DMS 273 (cell line): ENCODE data around the gene CAND1.
A peak's percentile ranks its signal among the peaks of the same experiment; 100 is the strongest.
"Not testable (repeated sequence)": the region's sequence is repeated elsewhere in the genome, so short reads cannot be mapped to it uniquely, and the experiment has no call there.

Experiments used
- DNase-seq: peaks from one replicate; lab custom pipeline; 2025; ENCODE audit not compliant: unreplicated experiment; lab: John Stamatoyannopoulos, UW

Gene CAND1

GRCh38 chr12:67339530-67339929 is 70.4 kb downstream of the CAND1 start:
- DNase-seq, result no peak

- DNase-seq, result not testable (repeated sequence)
Observed at GRCh38 chr12:67341086-67341485, 71.9 kb downstream of the CAND1 start.

DNA sequence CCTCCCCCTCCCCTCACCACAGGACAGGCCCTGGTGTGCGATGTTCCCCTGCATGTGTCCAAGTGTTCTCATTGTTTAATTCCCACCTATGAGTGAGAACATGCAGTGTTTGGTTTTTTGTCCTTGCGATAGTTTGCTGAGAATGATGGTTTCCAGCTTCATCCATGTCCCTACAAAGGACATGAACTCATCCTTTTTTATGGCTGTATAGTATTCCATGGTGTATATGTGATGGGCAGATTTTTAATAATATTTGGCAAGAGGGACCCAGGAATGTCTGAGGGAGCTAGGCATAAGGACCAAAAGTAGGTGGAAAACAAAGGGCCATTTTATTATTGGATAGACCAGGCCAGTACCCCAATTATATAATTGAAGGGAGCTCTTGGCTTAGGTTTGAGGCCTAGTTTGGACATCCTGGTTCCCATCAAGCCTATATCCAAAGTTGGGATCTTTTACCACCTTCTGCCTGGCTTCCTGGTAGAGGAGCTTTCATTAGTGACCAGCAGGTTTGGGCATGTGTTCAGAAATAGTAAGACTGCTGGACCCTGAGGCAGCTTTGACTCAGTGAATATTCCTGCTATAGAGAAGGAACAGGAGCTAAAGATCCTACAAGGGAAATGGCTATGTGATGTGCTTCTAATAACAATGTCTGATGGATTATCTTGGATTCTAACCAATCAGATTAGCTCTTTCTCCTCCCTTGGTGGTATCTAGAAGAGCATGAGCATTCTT is 76.0 kb downstream of the CAND1 start:
- no peak for DNase-seq

- DNase-seq, result no peak
Observed at GRCh38 chr12:67348683-67349082, 79.5 kb downstream of the CAND1 start.

DNA sequence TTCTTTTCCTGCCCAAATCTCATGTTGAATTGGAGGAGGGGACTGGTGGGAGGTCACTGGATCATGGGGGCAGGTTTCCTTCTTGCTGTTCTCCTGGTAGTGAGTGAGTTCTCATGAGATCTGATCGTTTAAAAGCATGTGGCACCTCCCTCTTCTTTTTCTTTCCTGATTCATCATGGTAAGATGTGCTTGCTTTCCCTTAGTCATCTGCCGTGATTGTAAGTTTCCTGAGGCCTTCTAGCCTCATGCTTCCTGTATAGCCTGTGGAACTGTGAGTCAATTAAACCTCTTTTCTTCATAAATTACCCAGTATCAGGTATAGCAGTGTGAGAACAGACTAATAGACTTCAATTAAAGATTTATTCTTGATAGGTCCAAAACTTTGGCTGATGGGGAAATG is 83.5 kb downstream of the CAND1 start:
- DNase-seq, result no peak

- DNase-seq, result no peak
Observed at GRCh38 chr12:67354322-67354721, 85.2 kb downstream of the CAND1 start.

DNA sequence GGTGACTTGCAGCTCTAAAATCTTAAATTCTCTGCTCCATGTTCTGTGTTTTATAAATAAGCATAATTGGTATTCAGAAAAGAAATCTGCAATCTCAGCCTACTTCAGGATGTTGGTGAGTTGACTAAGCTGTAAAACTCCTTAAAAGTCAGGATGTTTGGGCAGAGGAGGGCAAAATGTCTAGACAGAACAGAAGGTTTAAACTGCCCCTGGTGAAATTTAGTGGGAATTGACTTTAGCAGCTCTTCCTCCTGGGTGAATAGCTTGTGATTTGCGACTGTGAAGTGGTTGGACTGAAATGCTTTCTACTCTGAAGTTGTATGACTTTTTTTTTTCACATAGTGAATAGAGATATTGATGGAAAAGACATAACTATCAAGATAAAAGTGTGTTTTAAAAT is 85.8 kb downstream of the CAND1 start:
- DNase-seq, result peak; percentile 12

DNA sequence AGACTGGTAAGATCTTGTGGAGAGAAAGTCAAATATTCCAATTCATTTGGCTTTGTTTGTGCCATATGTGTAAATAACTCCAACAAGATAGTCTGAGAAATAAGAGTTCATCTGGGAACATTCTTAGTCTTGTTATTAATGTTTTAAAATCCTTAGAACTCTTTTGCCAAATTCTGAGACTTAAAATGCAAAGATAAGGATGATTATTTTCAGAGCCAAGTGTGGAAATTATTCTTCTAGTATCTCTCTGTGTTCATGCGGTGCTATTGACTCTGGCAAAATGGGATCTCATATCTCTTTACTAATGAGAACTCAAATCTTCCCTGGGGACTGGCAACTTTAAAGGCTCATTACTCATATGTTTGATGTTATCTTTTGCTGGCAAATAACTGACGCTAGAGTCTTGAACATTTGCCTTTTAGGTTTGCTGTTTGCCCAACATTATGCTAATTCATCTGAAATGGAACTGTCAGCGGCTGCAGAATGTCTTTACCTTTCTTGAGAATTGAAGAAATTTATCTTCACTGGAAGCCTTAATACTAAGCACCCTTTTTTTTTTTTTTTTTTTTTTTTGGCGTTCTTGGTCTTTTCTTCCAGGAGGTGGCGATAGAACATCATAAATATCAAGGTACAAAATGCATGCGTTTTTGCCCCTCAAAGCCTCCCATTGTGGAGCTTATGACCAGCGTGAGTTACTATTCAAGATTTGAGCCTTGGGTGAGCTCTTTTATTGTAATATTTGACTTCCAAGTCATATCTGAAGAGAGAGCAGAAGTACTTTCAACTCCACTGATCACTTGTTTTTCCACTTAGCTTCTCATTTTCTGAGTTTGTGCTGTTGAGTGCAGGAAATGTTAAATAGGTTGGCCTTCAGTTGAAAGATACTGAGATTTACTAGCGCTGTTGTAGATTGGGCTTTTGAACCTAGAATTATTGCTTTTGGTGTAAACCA is 86.5 kb downstream of the CAND1 start:
- DNase-seq, result peak; percentile 76

DNA sequence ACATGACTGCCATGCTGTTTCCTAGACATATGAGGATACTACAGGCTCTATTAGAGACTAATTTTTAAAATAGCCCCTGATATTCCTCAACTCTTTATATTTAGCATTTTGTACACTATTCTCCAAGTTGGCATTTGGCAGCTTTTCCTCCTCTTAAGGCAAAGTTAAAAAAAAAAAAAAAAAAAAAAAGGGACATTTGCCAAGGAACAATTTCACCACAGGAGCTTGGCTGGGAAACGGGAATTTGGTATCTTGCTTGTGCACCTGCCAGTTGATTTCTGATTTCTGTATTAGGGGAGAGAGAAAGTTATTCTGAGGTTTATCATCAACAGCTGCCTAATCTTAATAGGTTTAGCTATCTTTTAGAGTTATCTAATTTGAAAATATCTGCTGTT is 87.2 kb downstream of the CAND1 start:
- peak; percentile 39 for DNase-seq

DNA sequence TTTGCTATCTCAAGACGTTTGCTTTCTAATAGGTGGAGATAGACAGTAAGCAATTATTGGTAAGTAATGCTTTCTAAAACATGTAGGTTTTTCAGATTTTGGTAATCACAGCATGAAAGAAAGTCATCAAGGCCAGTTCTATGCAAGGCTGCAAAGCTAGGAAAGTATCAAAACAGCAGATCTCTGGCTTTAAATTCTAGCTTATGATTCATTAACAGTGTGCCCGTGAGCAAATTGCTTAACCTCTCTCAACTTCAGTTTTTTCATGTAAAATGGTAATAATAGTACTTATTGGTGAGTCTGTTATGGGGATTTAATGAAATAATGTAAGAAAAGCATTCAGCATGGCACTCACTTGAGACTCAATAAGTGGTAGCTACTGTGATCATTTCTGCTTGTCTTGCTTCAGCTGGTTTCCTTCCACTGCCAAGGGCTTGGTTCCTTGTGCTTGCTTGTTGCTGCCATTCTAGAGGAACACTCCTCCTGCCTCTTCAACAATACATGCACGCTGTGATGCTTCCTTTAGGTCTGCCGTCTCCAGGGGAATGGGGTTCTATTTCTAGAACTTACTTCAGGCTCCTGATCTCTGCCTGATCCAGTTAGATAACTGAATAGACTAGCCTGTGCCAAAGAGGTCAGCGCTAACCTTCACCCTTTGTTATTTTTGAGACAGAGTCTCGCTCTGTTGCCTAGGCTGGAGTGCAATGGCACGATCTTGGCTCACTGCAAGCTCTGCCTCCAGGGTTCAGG is 88.4 kb downstream of the CAND1 start:
- no peak for DNase-seq

- DNase-seq, result peak; percentile 24
Observed at GRCh38 chr12:67358781-67359338, 89.7 kb downstream of the CAND1 start.

DNA sequence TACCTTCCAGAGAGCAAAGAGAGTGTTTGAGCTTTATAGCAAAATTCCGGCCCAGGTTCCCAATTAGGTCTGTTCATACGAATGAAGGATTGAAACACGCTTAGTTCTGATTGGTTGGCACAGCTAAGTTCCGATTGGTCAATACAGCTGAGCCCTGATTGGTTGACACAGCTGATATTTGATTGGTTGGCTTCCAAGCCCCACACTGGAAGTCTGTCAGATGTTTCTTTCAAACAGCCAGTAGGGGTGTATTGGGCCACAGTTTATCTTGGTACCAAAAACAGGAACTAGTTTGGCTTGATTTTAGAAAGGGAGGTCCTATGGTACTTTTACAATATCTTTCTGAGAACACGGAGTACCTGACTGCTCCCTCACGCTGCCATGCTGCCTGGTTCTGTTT is 93.4 kb downstream of the CAND1 start:
- DNase-seq, result no peak

- peak; percentile 23 for DNase-seq
Observed at GRCh38 chr12:67364228-67364627, 95.1 kb downstream of the CAND1 start.

GRCh38 chr12:67365131-67365530 is 96.0 kb downstream of the CAND1 start:
- no peak for DNase-seq

DNA sequence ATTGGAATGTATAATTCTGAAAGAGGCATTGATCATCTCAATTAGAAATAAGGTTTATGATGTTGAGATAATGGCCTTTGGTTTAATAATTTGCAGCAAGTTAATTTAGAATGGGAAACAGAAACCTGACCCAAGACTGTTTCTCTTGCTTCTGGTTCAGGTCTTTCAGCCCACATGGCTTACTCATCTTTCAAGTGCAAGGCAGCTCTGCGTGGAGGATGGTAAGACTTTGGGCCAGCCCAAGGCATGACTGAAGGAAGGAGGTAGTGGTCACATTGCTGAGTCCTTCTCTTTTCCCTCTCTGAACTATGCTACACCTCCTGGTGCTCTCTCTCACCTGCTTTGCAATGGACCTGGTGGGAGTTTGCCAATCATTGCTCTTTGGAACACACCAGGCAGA is 98.7 kb downstream of the CAND1 start:
- no peak for DNase-seq
